HCT116 (cell line): ENCODE results near the gene MACROH2A2. TPM values are rescaled to one million over a fixed set of nuclear protein-coding genes. Genes with fewer than 3 reads are reported as not detected.
"Not testable (repeated sequence)": the region's sequence is repeated elsewhere in the genome, so short reads cannot be mapped to it uniquely, and the experiment has no call there.

Experiments used
- ATAC-seq: fragments of 200-7000 bp; cut with Tn5 transposase; 2 replicates; pipeline ENCODE4 v1.9.1; 2020; ENCODE audit warnings: mild to moderate bottlenecking, moderate library complexity
- BruUV-seq: library from RNA; stranded (reverse); fragments of 400-500 nt; replicated peaks from 2 replicates; lab custom pipeline; 2021; lab: Mats Ljungman, UMichigan
- CTCF ChIA-PET: fragments of 300-600 bp; sonication (Branson Sonifier 250); formaldehyde crosslinking; loops from one replicate; lab custom pipeline; 2021; ENCODE audit warnings: antibody characterized with exemption; lab: Charles Lee
- POLR2A ChIA-PET: fragments of 300-600, 350-600 bp; sonication (Branson Sonifier 250); formaldehyde crosslinking; loops from one replicate; lab custom pipeline; 2021; ENCODE audit warnings: antibody characterized with exemption; lab: Charles Lee
- RAD21 ChIA-PET, 2 experiments: fragments of 300-600 bp; sonication (Branson Sonifier 250); formaldehyde crosslinking; loops; one replicate each; lab custom pipeline; 2023; ENCODE audit warnings: low total read pairs in 2 of 2; ENCODE audit not compliant: uncharacterized antibody in 2 of 2, unreplicated experiment in 2 of 2, low non-redundant PET in 1 of 2; lab: Charles Lee
- DNase-seq: peaks from one replicate; pipeline ENCODE4 v3.0.0-alpha.2; 2010; ENCODE audit warnings: low read depth, low spot score
- H2AFZ ChIP-seq: fragments of 200-600 bp; shearing (Covaris generic), sonication (generic); 2 replicates; pipeline ENCODE4 v1.6.1; 2017; ENCODE audit warnings: low read depth, mixed run types, mixed read lengths, antibody characterized with exemption, low read length; ENCODE audit not compliant: poor library complexity, severe bottlenecking
- H3K27ac ChIP-seq: 2 replicates; pipeline ENCODE4 v1.5.1; 2012; ENCODE audit warnings: low read depth, low read length
- H3K27me3 ChIP-seq: fragments of 200-600 bp; sonication (generic); 2 replicates; pipeline ENCODE4 v1.6.1; 2016; ENCODE audit warnings: mixed run types, low read length, mixed read lengths; ENCODE audit not compliant: insufficient read depth
- H3K36me3 ChIP-seq, 2 experiments: fragments of 200-500 bp in 1 of 2; fragments of 200-600 bp in 1 of 2; sonication (Bioruptor generic) in 1 of 2; sonication (generic) in 1 of 2; 2 replicates each; pipeline versions ENCODE4 v1.5.1 to v1.6.1; 2014 to 2016; ENCODE audit warnings: low read length in 2 of 2, inconsistent platforms in 1 of 2, mixed read lengths in 1 of 2, mixed run types in 1 of 2; ENCODE audit not compliant: insufficient read depth in 2 of 2, control insufficient read depth in 1 of 2
- H3K4me1 ChIP-seq, 2 experiments: fragments of 200-600 bp in 1 of 2; sonication (generic) in 1 of 2; 2 replicates each; pipeline versions ENCODE4 v1.5.1 to v1.6.1; 2012 to 2017; ENCODE audit warnings: low read length in 2 of 2, inconsistent platforms in 1 of 2, mild to moderate bottlenecking in 1 of 2, mixed read lengths in 1 of 2, mixed run types in 1 of 2, moderate library complexity in 1 of 2; ENCODE audit not compliant: insufficient read depth in 2 of 2, control insufficient read depth in 1 of 2
- H3K4me2 ChIP-seq: fragments of 200-600 bp; sonication (generic); 2 replicates; pipeline ENCODE4 v1.6.1; 2017; ENCODE audit warnings: mixed run types, low read length, mixed read lengths
- H3K4me3 ChIP-seq, 2 experiments: fragments of 200-600 bp in 1 of 2; sonication (generic) in 1 of 2; replicated peaks in 1 of 2; 2 replicates each; pipeline ENCODE4 v1.5.1; 2011 to 2016; ENCODE audit warnings: low read length in 2 of 2, control low read depth in 1 of 2, low read depth in 1 of 2, mild to moderate bottlenecking in 1 of 2, mixed read lengths in 1 of 2, mixed run types in 1 of 2
- H3K79me2 ChIP-seq: fragments of 200-600 bp; sonication (generic); 2 replicates; pipeline ENCODE4 v1.6.1; 2017; ENCODE audit warnings: mild to moderate bottlenecking, mixed run types, low read length, moderate library complexity, mixed read lengths; ENCODE audit not compliant: insufficient read depth
- H3K9ac ChIP-seq: fragments of 200-600 bp; sonication (generic); 2 replicates; pipeline ENCODE4 v1.6.1; 2016; ENCODE audit warnings: low read length, mixed read lengths
- H3K9me2 ChIP-seq: fragments of 200-600 bp; sonication (generic), shearing (Covaris generic); 2 replicates; pipeline ENCODE4 v1.6.1; 2017; ENCODE audit warnings: mixed run types, mild to moderate bottlenecking, moderate library complexity; ENCODE audit not compliant: insufficient read depth
- H3K9me3 ChIP-seq, 2 experiments: fragments of 200-500 bp in 1 of 2; fragments of 200-600 bp in 1 of 2; sonication (Bioruptor generic) in 1 of 2; sonication (generic) in 1 of 2; 2 replicates each; pipeline ENCODE4 v1.6.1; 2014 to 2017; ENCODE audit warnings: low read length in 2 of 2, mixed read lengths in 2 of 2, inconsistent platforms in 1 of 2, low read depth in 1 of 2, mild to moderate bottlenecking in 1 of 2, mixed run types in 1 of 2, moderate library complexity in 1 of 2; ENCODE audit not compliant: control insufficient read depth in 1 of 2, insufficient read depth in 1 of 2
- H4K20me1 ChIP-seq: fragments of 200-600 bp; sonication (generic), shearing (Covaris generic); 2 replicates; pipeline ENCODE4 v1.6.1; 2017; ENCODE audit warnings: mixed run types, mild to moderate bottlenecking, moderate library complexity; ENCODE audit not compliant: insufficient read depth
- ATF3 ChIP-seq: IDR thresholded peaks from 2 replicates; pipeline ENCODE4 v1.6.1; 2012
- CBX3 ChIP-seq: IDR thresholded peaks from 2 replicates; pipeline ENCODE4 v1.6.1; 2012; ENCODE audit warnings: low read depth
- CEBPB ChIP-seq: IDR thresholded peaks from 2 replicates; pipeline ENCODE4 v1.6.1; 2012; ENCODE audit warnings: low read depth
- EGR1 ChIP-seq: IDR thresholded peaks from 2 replicates; pipeline ENCODE4 v1.6.1; 2012; ENCODE audit warnings: low read depth
- ELF1 ChIP-seq: IDR thresholded peaks from 2 replicates; pipeline ENCODE4 v1.6.1; 2012; ENCODE audit warnings: low read depth, borderline replicate concordance
- EZH2phosphoT487 ChIP-seq: fragments of 200-600 bp; IDR thresholded peaks from 2 replicates; pipeline ENCODE4 v1.6.1; 2018; ENCODE audit warnings: antibody characterized with exemption, borderline replicate concordance
- FOSL1 ChIP-seq: IDR thresholded peaks from 2 replicates; pipeline ENCODE4 v1.6.1; 2012; ENCODE audit warnings: low read depth
- POLR2AphosphoS5 ChIP-seq: IDR thresholded peaks from 2 replicates; pipeline ENCODE4 v1.6.1; 2011; ENCODE audit warnings: mild to moderate bottlenecking, low read depth, low read length, moderate library complexity
- REST ChIP-seq: IDR thresholded peaks from 2 replicates; pipeline ENCODE4 v1.6.1; 2012; ENCODE audit warnings: low read depth
- SP1 ChIP-seq: IDR thresholded peaks from 2 replicates; pipeline ENCODE4 v1.6.1; 2012; ENCODE audit warnings: low read depth
- SRF ChIP-seq: IDR thresholded peaks from 2 replicates; pipeline ENCODE4 v1.6.1; 2012; ENCODE audit warnings: low read depth
- TCF7L2 ChIP-seq: IDR thresholded peaks from 2 replicates; pipeline ENCODE4 v1.7.0; 2011; ENCODE audit warnings: borderline replicate concordance, inconsistent platforms; ENCODE audit not compliant: insufficient read depth, insufficient read length; ENCODE audit errors: extremely low read depth
- YY1 ChIP-seq: IDR thresholded peaks from 2 replicates; pipeline ENCODE4 v1.6.1; 2011; ENCODE audit warnings: low read length, low read depth, moderate library complexity, mild to moderate bottlenecking; ENCODE audit not compliant: insufficient replicate concordance; ENCODE audit errors: extremely low read depth
- ZNF274 ChIP-seq: fragments of 200-500 bp; sonication (Bioruptor generic); IDR thresholded peaks from 2 replicates; pipeline ENCODE4 v1.6.1; 2014; ENCODE audit warnings: mild to moderate bottlenecking, low read depth, low read length, inconsistent platforms
- intact Hi-C: fragments of 100-400 bp; cut with micrococcal nuclease; formaldehyde crosslinking; loops from 2 replicates; pipeline ENCODE4 v1.10.0; 2022
- total RNA-seq: library from RNA; stranded (reverse); gene quantifications from one replicate; pipeline ENCODE4 v1.2.1, GENCODE V29; 2021; ENCODE audit not compliant: unreplicated experiment

MACROH2A2 gene
- total RNA-seq, 1 experiment from 2014 or later = 41.4 TPM

GRCh38 chr10:70047066-70047465 is 5.6 kb upstream of the MACROH2A2 start:
- H2AFZ ChIP-seq, BruUV-seq, H3K27ac ChIP-seq, H3K9me3 ChIP-seq, H3K9ac ChIP-seq, CTCF ChIA-PET, DNase-seq, POLR2A ChIA-PET, H3K79me2 ChIP-seq, intact Hi-C loops, H3K36me3 ChIP-seq, H3K4me2 ChIP-seq, H4K20me1 ChIP-seq, H3K9me2 ChIP-seq, ATAC-seq, H3K4me3 ChIP-seq, RAD21 ChIA-PET, H3K27me3 ChIP-seq: not testable (repeated sequence)
- peaks cover 10 to 18% of the 10 kb centered on the region in 2 experiments; a peak in 3 of 4 replicates for H3K4me1 ChIP-seq

- H3K79me2 ChIP-seq = peaks cover 4% of the 10 kb centered on the region; the same call in 1 of the 2 replicates
- peaks cover 12 to 22% of the 10 kb centered on the region in 2 experiments; a peak in 3 of 4 replicates for H3K4me1 ChIP-seq
- no peaks in the 10 kb centered on the region for H4K20me1 ChIP-seq
- no TSS peak for BruUV-seq
- no peak overlapping the region for H3K4me2 ChIP-seq
- intact Hi-C loops = no loop called here
- H2AFZ ChIP-seq = no peak overlapping the region
- ChIA-PET CTCF (no interaction called here), RAD21 (no interaction called here), POLR2A (no interaction called here)
- ATAC-seq = no peak
- no peaks in the 10 kb centered on the region for H3K9me2 ChIP-seq
- H3K4me3 ChIP-seq = no peak overlapping the region
- H3K27me3 ChIP-seq = no peaks in the 10 kb centered on the region
- DNase-seq = no peak
- H3K9ac ChIP-seq = no peak overlapping the region
- no peaks in the 10 kb centered on the region for H3K36me3 ChIP-seq
- no peaks in the 10 kb centered on the region for H3K9me3 ChIP-seq
- H3K27ac ChIP-seq = no peak overlapping the region
- TF ChIP-seq SP1 (no peak), FOSL1 (no peak), EGR1 (no peak), TCF7L2 (no peak), REST (no peak), YY1 (no peak), ZNF274 (no peak), CBX3 (no peak), EZH2phosphoT487 (no peak), ELF1 (no peak), SRF (no peak), CEBPB (no peak), POLR2AphosphoS5 (no peak), ATF3 (no peak)
Observed at GRCh38 chr10:70048030-70048723, 4.5 kb upstream of the MACROH2A2 start.
